WTC11 (cell line): ENCODE measurements around the gene GATAD2A. TPM values are rescaled to one million over a fixed set of nuclear protein-coding genes. Genes with fewer than 3 reads are reported as not detected.

Source experiments
- ATAC-seq: fragments of 200-7000 bp; cut with Tn5 transposase; 2 replicates; pipeline ENCODE4 v1.10.0; 2021; ENCODE audit warnings: mild to moderate bottlenecking, moderate library complexity
- CTCF ChIA-PET: fragments of 300-600 bp; sonication (Branson Sonifier 250); formaldehyde crosslinking; loops from one replicate; lab custom pipeline; 2021; ENCODE audit warnings: antibody characterized with exemption; lab: Charles Lee
- POLR2A ChIA-PET: fragments of 350-600 bp; sonication (Branson Sonifier 250); formaldehyde crosslinking; loops from one replicate; lab custom pipeline; 2021; ENCODE audit warnings: antibody characterized with exemption; lab: Charles Lee
- DNase-seq: peaks from one replicate; pipeline ENCODE4 v3.0.0; 2021; ENCODE audit warnings: low spot score
- H3K27ac Mint-ChIP-seq: 2 replicates; pipeline ENCODE4 v1.8.0; 2021; ENCODE audit warnings: mixed read lengths
- H3K27me3 Mint-ChIP-seq: 2 replicates; pipeline ENCODE4 v1.8.0; 2021; ENCODE audit warnings: low read depth, mild to moderate bottlenecking, moderate library complexity, mixed read lengths
- H3K36me3 Mint-ChIP-seq: 2 replicates; pipeline ENCODE4 v1.8.0; 2021; ENCODE audit warnings: mixed read lengths
- H3K4me1 Mint-ChIP-seq: 2 replicates; pipeline ENCODE4 v1.8.0; 2022; ENCODE audit warnings: mixed read lengths
- H3K4me3 Mint-ChIP-seq: 2 replicates; pipeline ENCODE4 v1.8.0; 2021; ENCODE audit warnings: mild to moderate bottlenecking, moderate library complexity, mixed read lengths
- H3K9me3 Mint-ChIP-seq: 2 replicates; pipeline ENCODE4 v1.8.0; 2021; ENCODE audit warnings: mixed read lengths
- ATF1 ChIP-seq: sonication (generic); formaldehyde crosslinking; IDR thresholded peaks from 2 replicates; pipeline ENCODE4 v1.8.1; 2023; ENCODE audit warnings: mild to moderate bottlenecking, moderate library complexity, missing genetic modification reagents
- CBFB ChIP-seq: sonication (generic); formaldehyde crosslinking; IDR thresholded peaks from 2 replicates; pipeline ENCODE4 v1.8.1; 2022; ENCODE audit warnings: mild to moderate bottlenecking, low read depth, missing genetic modification reagents
- EMX1 ChIP-seq: fragments of 250-450 bp; sonication (Bioruptor Pico); IDR thresholded peaks from 2 replicates; pipeline ENCODE4 v1.8.0; 2021; ENCODE audit warnings: mild to moderate bottlenecking
- ESRRA ChIP-seq: sonication (generic); formaldehyde crosslinking; IDR thresholded peaks from 2 replicates; pipeline ENCODE4 v1.8.1; 2022; ENCODE audit warnings: mild to moderate bottlenecking, missing genetic modification reagents, borderline replicate concordance
- GABPB1 ChIP-seq: sonication (generic); formaldehyde crosslinking; IDR thresholded peaks from 2 replicates; pipeline ENCODE4 v1.8.1; 2023; ENCODE audit warnings: mild to moderate bottlenecking, missing genetic modification reagents
- GRHL2 ChIP-seq: fragments of 250-450 bp; sonication (Bioruptor Pico); IDR thresholded peaks from 2 replicates; pipeline ENCODE4 v1.8.0; 2022; ENCODE audit warnings: mild to moderate bottlenecking, moderate library complexity; ENCODE audit not compliant: insufficient replicate concordance, severe bottlenecking
- GTF2I ChIP-seq: fragments of 250-450 bp; sonication (Bioruptor Pico); conservative IDR thresholded peaks from 2 replicates; pipeline ENCODE4 v1.4.0; 2021; ENCODE audit warnings: mild to moderate bottlenecking
- JAZF1 ChIP-seq: fragments of 250-450 bp; sonication (Bioruptor Pico); IDR thresholded peaks from 2 replicates; pipeline ENCODE4 v1.9.0; 2021; ENCODE audit warnings: moderate library complexity, mild to moderate bottlenecking, inconsistent platforms
- MXD4 ChIP-seq: fragments of 250-450 bp; sonication (Bioruptor Pico); IDR thresholded peaks from 2 replicates; pipeline ENCODE4 v1.8.0; 2021; ENCODE audit warnings: mild to moderate bottlenecking, moderate library complexity, borderline replicate concordance
- NFATC4 ChIP-seq: fragments of 250-450 bp; sonication (Bioruptor Pico); IDR thresholded peaks from 2 replicates; pipeline ENCODE4 v1.9.0; 2021; ENCODE audit warnings: mild to moderate bottlenecking
- OVOL2 ChIP-seq: fragments of 250-450 bp; sonication (Bioruptor Pico); IDR thresholded peaks from 2 replicates; pipeline ENCODE4 v1.9.0; 2021; ENCODE audit warnings: mild to moderate bottlenecking, borderline replicate concordance
- RORB ChIP-seq: fragments of 250-450 bp; sonication (Bioruptor Pico); IDR thresholded peaks from 2 replicates; pipeline ENCODE4 v1.9.0; 2021; ENCODE audit warnings: mild to moderate bottlenecking
- SMAD4 ChIP-seq: sonication (generic); formaldehyde crosslinking; IDR thresholded peaks from 2 replicates; pipeline ENCODE4 v1.8.0; 2022; ENCODE audit warnings: mild to moderate bottlenecking, missing genetic modification reagents
- SP1 ChIP-seq: sonication (generic); formaldehyde crosslinking; conservative IDR thresholded peaks from 2 replicates; pipeline ENCODE4 v1.8.1; 2022; ENCODE audit warnings: missing genetic modification reagents
- ZNF138 ChIP-seq: sonication (generic); formaldehyde crosslinking; conservative IDR thresholded peaks from 2 replicates; pipeline ENCODE4 v1.8.1; 2022; ENCODE audit warnings: mild to moderate bottlenecking, moderate library complexity, missing genetic modification reagents
- ZNF232 ChIP-seq: sonication (generic); formaldehyde crosslinking; IDR thresholded peaks from 2 replicates; pipeline ENCODE4 v1.8.0; 2022; ENCODE audit warnings: mild to moderate bottlenecking, missing genetic modification reagents
- total RNA-seq: library from RNA; stranded (reverse); gene quantifications from 3 replicates; pipeline ENCODE4 v1.2.3, GENCODE V29; 2021
- TF ChIP-seq, protein P1 (sequence below): sonication (generic); formaldehyde crosslinking; IDR thresholded peaks from 2 replicates; pipeline ENCODE4 v1.8.1; 2022; ENCODE audit warnings: mild to moderate bottlenecking, moderate library complexity, missing genetic modification reagents
- TF ChIP-seq, protein P2 (sequence below): sonication (generic); formaldehyde crosslinking; IDR thresholded peaks from 2 replicates; pipeline ENCODE4 v1.8.0; 2023; ENCODE audit warnings: missing genetic modification reagents, mild to moderate bottlenecking, borderline replicate concordance
- TF ChIP-seq, protein P3 (sequence below): fragments of 250-450 bp; sonication (Bioruptor Pico); IDR thresholded peaks from 2 replicates; pipeline ENCODE4 v1.8.0; 2021; ENCODE audit warnings: mild to moderate bottlenecking
- TF ChIP-seq, protein P4 (sequence below): sonication (generic); formaldehyde crosslinking; IDR thresholded peaks from 2 replicates; pipeline ENCODE4 v1.8.0; 2022; ENCODE audit warnings: mild to moderate bottlenecking, missing genetic modification reagents
- TF ChIP-seq, protein P5 (sequence below): sonication (generic); formaldehyde crosslinking; conservative IDR thresholded peaks from 2 replicates; pipeline ENCODE4 v1.8.1; 2023; ENCODE audit warnings: mild to moderate bottlenecking, low read depth, missing genetic modification reagents, moderate library complexity
- TF ChIP-seq, protein P6 (sequence below): sonication (generic); formaldehyde crosslinking; IDR thresholded peaks from 2 replicates; pipeline ENCODE4 v1.8.1; 2022; ENCODE audit warnings: low read depth, missing genetic modification reagents, borderline replicate concordance
- TF ChIP-seq, protein P7 (sequence below): sonication (generic); formaldehyde crosslinking; IDR thresholded peaks from 2 replicates; pipeline ENCODE4 v1.8.0; 2022; ENCODE audit warnings: mild to moderate bottlenecking, missing genetic modification reagents

The GATAD2A gene
- total RNA-seq, 1 experiment from 2014 or later, result 209 TPM

DNA sequence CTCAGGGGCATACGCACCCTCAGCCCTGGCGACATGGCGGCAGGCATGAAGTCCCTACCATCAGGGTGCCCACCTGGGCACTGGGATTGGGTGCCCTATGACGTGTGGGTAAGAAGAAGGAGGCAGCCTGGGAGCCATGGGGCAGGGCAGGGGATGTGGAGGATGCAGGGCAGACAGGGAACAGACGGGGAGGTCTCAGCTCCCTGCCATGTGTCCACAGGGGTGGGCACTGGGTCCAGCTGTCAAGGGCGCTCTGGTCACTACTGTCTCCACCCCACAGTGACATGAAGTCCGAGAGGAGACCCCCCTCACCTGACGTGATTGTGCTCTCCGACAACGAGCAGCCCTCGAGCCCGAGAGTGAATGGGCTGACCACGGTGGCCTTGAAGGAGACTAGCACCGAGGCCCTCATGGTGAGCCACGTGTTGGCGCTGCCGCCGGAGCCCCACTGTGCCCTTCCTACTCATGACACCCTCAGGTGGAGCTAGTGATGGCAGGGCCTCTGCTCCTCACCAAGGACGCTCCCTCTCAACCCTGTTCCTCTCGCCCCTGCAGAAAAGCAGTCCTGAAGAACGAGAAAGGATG, 86.6 kb downstream of the GATAD2A start (continued):
- TF ChIP-seq, protein P1, sequence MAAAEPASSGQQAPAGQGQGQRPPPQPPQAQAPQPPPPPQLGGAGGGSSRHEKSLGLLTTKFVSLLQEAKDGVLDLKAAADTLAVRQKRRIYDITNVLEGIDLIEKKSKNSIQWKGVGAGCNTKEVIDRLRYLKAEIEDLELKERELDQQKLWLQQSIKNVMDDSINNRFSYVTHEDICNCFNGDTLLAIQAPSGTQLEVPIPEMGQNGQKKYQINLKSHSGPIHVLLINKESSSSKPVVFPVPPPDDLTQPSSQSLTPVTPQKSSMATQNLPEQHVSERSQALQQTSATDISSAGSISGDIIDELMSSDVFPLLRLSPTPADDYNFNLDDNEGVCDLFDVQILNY (CRISPR knock-in tag), result no peak
- TF ChIP-seq, protein P2, sequence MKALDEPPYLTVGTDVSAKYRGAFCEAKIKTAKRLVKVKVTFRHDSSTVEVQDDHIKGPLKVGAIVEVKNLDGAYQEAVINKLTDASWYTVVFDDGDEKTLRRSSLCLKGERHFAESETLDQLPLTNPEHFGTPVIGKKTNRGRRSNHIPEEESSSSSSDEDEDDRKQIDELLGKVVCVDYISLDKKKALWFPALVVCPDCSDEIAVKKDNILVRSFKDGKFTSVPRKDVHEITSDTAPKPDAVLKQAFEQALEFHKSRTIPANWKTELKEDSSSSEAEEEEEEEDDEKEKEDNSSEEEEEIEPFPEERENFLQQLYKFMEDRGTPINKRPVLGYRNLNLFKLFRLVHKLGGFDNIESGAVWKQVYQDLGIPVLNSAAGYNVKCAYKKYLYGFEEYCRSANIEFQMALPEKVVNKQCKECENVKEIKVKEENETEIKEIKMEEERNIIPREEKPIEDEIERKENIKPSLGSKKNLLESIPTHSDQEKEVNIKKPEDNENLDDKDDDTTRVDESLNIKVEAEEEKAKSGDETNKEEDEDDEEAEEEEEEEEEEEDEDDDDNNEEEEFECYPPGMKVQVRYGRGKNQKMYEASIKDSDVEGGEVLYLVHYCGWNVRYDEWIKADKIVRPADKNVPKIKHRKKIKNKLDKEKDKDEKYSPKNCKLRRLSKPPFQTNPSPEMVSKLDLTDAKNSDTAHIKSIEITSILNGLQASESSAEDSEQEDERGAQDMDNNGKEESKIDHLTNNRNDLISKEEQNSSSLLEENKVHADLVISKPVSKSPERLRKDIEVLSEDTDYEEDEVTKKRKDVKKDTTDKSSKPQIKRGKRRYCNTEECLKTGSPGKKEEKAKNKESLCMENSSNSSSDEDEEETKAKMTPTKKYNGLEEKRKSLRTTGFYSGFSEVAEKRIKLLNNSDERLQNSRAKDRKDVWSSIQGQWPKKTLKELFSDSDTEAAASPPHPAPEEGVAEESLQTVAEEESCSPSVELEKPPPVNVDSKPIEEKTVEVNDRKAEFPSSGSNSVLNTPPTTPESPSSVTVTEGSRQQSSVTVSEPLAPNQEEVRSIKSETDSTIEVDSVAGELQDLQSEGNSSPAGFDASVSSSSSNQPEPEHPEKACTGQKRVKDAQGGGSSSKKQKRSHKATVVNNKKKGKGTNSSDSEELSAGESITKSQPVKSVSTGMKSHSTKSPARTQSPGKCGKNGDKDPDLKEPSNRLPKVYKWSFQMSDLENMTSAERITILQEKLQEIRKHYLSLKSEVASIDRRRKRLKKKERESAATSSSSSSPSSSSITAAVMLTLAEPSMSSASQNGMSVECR, result no peak
- TF ChIP-seq, protein P3, sequence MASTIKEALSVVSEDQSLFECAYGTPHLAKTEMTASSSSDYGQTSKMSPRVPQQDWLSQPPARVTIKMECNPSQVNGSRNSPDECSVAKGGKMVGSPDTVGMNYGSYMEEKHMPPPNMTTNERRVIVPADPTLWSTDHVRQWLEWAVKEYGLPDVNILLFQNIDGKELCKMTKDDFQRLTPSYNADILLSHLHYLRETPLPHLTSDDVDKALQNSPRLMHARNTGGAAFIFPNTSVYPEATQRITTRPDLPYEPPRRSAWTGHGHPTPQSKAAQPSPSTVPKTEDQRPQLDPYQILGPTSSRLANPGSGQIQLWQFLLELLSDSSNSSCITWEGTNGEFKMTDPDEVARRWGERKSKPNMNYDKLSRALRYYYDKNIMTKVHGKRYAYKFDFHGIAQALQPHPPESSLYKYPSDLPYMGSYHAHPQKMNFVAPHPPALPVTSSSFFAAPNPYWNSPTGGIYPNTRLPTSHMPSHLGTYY (CRISPR knock-in tag), result no peak
- TF ChIP-seq, protein P4, sequence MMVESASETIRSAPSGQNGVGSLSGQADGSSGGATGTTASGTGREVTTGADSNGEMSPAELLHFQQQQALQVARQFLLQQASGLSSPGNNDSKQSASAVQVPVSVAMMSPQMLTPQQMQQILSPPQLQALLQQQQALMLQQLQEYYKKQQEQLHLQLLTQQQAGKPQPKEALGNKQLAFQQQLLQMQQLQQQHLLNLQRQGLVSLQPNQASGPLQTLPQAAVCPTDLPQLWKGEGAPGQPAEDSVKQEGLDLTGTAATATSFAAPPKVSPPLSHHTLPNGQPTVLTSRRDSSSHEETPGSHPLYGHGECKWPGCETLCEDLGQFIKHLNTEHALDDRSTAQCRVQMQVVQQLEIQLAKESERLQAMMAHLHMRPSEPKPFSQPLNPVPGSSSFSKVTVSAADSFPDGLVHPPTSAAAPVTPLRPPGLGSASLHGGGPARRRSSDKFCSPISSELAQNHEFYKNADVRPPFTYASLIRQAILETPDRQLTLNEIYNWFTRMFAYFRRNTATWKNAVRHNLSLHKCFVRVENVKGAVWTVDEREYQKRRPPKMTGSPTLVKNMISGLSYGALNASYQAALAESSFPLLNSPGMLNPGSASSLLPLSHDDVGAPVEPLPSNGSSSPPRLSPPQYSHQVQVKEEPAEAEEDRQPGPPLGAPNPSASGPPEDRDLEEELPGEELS (CRISPR knock-in tag), result no peak
- TF ChIP-seq, protein P5, sequence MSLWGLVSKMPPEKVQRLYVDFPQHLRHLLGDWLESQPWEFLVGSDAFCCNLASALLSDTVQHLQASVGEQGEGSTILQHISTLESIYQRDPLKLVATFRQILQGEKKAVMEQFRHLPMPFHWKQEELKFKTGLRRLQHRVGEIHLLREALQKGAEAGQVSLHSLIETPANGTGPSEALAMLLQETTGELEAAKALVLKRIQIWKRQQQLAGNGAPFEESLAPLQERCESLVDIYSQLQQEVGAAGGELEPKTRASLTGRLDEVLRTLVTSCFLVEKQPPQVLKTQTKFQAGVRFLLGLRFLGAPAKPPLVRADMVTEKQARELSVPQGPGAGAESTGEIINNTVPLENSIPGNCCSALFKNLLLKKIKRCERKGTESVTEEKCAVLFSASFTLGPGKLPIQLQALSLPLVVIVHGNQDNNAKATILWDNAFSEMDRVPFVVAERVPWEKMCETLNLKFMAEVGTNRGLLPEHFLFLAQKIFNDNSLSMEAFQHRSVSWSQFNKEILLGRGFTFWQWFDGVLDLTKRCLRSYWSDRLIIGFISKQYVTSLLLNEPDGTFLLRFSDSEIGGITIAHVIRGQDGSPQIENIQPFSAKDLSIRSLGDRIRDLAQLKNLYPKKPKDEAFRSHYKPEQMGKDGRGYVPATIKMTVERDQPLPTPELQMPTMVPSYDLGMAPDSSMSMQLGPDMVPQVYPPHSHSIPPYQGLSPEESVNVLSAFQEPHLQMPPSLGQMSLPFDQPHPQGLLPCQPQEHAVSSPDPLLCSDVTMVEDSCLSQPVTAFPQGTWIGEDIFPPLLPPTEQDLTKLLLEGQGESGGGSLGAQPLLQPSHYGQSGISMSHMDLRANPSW (CRISPR knock-in tag), result no peak
- TF ChIP-seq, protein P6, sequence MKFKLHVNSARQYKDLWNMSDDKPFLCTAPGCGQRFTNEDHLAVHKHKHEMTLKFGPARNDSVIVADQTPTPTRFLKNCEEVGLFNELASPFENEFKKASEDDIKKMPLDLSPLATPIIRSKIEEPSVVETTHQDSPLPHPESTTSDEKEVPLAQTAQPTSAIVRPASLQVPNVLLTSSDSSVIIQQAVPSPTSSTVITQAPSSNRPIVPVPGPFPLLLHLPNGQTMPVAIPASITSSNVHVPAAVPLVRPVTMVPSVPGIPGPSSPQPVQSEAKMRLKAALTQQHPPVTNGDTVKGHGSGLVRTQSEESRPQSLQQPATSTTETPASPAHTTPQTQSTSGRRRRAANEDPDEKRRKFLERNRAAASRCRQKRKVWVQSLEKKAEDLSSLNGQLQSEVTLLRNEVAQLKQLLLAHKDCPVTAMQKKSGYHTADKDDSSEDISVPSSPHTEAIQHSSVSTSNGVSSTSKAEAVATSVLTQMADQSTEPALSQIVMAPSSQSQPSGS (CRISPR knock-in tag), result no peak

DNA sequence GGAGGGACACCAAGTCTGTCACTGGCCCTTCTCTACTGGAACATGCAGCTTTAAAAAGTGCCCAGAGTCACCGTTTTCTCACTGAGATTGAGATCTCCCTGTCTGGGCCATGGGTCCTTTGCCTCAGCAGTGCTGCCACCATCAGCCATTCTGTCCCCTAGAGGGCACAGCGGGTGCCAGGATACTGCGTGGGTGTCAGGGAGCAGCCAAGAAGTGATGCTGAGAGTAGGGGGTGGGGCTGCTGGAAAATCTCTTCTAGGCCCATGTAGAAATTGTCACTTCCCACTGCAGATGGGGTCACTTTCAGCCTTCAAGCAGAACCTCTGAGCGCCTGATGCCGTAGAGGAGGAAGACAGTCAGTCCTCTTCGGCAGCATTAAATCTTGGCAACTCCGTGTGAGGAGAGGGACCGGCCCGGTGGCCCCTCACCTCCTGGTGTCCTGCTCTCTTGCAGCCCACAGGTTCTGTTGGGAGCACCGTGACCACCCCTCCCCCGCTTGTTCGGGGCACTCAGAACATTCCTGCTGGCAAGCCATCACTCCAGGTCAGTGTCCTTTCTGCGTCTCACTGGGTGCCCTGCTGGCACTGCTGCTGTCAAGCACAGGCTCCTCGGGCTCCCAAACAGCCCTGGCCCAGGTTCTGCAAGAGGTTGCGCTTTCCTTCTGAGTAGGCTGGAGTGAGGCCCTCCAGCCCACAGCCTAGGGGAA, 88.5 kb downstream of the GATAD2A start:
- Mint-ChIP-seq H3K4me3 (no peak overlapping the region), H3K4me1 (peaks cover 16% of the 10 kb centered on the region), H3K27me3 (no peaks in the 10 kb centered on the region), H3K36me3 (peaks cover 50% of the 10 kb centered on the region), H3K27ac (no peak overlapping the region), H3K9me3 (no peaks in the 10 kb centered on the region)
- CTCF ChIA-PET, result interaction anchor here (0.6 to 1.2 kb wide), 2 partner anchors 18 to 125 kb away, joined by 3 to 4 read pairs; no protein-coding TSS in a partner anchor
- ATAC-seq, result no peak
- DNase-seq, result no peak
- POLR2A ChIA-PET, result no interaction called here
- TF ChIP-seq GRHL2 (CRISPR knock-in tag) (no peak), SMAD4 (CRISPR knock-in tag) (no peak), MXD4 (no peak), ATF1 (CRISPR knock-in tag) (no peak), GTF2I (CRISPR knock-in tag) (no peak), GABPB1 (no peak), RORB (CRISPR knock-in tag) (no peak), JAZF1 (CRISPR knock-in tag) (no peak), SP1 (CRISPR knock-in tag) (no peak), EMX1 (no peak), ESRRA (CRISPR knock-in tag) (no peak), ZNF232 (CRISPR knock-in tag) (no peak), ZNF138 (CRISPR knock-in tag) (no peak), OVOL2 (CRISPR knock-in tag) (no peak), CBFB (CRISPR knock-in tag) (no peak), NFATC4 (no peak)
- TF ChIP-seq, protein P7, sequence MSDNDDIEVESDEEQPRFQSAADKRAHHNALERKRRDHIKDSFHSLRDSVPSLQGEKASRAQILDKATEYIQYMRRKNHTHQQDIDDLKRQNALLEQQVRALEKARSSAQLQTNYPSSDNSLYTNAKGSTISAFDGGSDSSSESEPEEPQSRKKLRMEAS (CRISPR knock-in tag), result no peak
- TF ChIP-seq, all 79 proteins: peak for 0
